ENCODE results near the gene BMI1.

DNA sequence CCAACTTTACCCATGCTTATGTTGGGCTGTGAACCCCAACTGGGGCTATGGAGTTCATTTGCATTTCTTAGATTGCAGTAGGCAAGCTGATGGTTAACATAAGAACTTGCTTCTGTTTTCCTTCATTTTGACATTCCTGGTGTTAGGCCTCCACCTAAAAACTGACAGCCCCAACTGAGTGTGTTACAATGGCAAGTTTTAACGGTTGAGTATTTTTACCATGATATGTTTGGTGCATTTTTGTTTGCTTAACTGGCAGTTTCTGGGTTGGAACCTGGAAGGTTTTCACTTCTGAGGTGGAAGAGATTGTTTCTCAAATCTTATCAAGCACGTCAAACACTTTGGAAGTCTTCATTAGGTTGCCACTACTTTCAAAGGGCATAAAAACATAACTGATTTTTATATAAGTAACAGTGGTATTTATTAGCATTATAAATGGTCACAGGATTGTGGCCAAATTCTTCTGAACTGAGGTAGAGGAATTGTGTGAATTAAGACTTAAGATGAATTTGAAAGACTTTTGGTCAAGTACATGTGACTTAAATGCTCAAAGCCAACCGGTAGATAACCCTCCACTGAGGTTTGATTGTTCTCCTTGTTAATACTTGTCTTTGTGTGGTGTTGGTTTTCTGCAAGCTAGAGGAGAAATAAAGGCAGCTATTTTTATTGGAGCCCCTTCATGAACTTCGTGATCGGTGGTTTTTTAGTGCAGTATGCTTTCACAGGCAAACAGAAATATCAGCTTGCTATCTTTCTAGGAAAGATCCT, 2.8 kb downstream of the BMI1 start:
- no peak for TF ChIP-seq GLIS3 (CRISPR knock-in tag; IDR thresholded peaks at IDR 0.05)
- TF ChIP-seq ZFP3 (CRISPR knock-in tag; IDR thresholded peaks at IDR 0.05) = no peak
- TF ChIP-seq, protein P1, sequence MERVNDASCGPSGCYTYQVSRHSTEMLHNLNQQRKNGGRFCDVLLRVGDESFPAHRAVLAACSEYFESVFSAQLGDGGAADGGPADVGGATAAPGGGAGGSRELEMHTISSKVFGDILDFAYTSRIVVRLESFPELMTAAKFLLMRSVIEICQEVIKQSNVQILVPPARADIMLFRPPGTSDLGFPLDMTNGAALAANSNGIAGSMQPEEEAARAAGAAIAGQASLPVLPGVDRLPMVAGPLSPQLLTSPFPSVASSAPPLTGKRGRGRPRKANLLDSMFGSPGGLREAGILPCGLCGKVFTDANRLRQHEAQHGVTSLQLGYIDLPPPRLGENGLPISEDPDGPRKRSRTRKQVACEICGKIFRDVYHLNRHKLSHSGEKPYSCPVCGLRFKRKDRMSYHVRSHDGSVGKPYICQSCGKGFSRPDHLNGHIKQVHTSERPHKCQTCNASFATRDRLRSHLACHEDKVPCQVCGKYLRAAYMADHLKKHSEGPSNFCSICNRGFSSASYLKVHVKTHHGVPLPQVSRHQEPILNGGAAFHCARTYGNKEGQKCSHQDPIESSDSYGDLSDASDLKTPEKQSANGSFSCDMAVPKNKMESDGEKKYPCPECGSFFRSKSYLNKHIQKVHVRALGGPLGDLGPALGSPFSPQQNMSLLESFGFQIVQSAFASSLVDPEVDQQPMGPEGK (CRISPR knock-in tag; IDR thresholded peaks at IDR 0.05; ENCODE audit: borderline replicate concordance) = no peak
- no peak for TF ChIP-seq SNAI2 (CRISPR knock-in tag; IDR thresholded peaks at IDR 0.05)
- no peak for TF ChIP-seq ESRRG (CRISPR knock-in tag; IDR thresholded peaks at IDR 0.05)
- TF ChIP-seq PPARA (CRISPR knock-in tag; IDR thresholded peaks at IDR 0.05; ENCODE audit: borderline replicate concordance) = no peak
- TF ChIP-seq ZC3H10 (CRISPR knock-in tag; IDR thresholded peaks at IDR 0.05) = no peak
- no peak for TF ChIP-seq ZNF8 (CRISPR knock-in tag; IDR thresholded peaks at IDR 0.05)
- no peak for TF ChIP-seq ZFP30 (CRISPR knock-in tag; IDR thresholded peaks at IDR 0.05)
